H9 (cell line): ENCODE data around the gene XIAP. TPM values are rescaled to one million over a fixed set of nuclear protein-coding genes. Genes with fewer than 3 reads are reported as not detected.
A peak's percentile ranks its signal among the peaks of the same experiment; 100 is the strongest.

Source experiments
- DNase-seq: peaks from one replicate; pipeline ENCODE4 v3.0.0-alpha.2; 2017
- H2AFZ ChIP-seq: one replicate; pipeline ENCODE4 v1.6.1; 2013; ENCODE audit warnings: mild to moderate bottlenecking, low read length, control low read depth, moderate library complexity
- H2AK5ac ChIP-seq: 2 replicates; pipeline ENCODE4 v1.6.1; 2013; ENCODE audit warnings: low read length, control low read depth, mixed read lengths; ENCODE audit not compliant: insufficient read length
- H2BK120ac ChIP-seq: one replicate; pipeline ENCODE4 v1.6.1; 2013; ENCODE audit warnings: low read depth, mild to moderate bottlenecking, low read length, control low read depth, inconsistent platforms; ENCODE audit not compliant: poor library complexity, severe bottlenecking
- H2BK12ac ChIP-seq: 2 replicates; pipeline ENCODE4 v1.6.1; 2013; ENCODE audit warnings: low read length, control low read depth, mixed read lengths, low read depth; ENCODE audit not compliant: insufficient read length
- H2BK15ac ChIP-seq: 2 replicates; pipeline ENCODE4 v1.6.1; 2013; ENCODE audit warnings: low read depth, low read length, control low read depth
- H2BK20ac ChIP-seq: one replicate; pipeline ENCODE4 v1.6.1; 2013; ENCODE audit warnings: low read depth, mild to moderate bottlenecking, low read length, control low read depth, inconsistent platforms; ENCODE audit not compliant: poor library complexity, severe bottlenecking
- H2BK5ac ChIP-seq: 2 replicates; pipeline ENCODE4 v1.6.1; 2013; ENCODE audit warnings: low read length, control low read depth, mixed read lengths; ENCODE audit not compliant: insufficient read length
- H3K14ac ChIP-seq: 2 replicates; pipeline ENCODE4 v1.6.1; 2013; ENCODE audit warnings: low read length, control low read depth; ENCODE audit not compliant: insufficient read depth
- H3K18ac ChIP-seq: 2 replicates; pipeline ENCODE4 v1.6.1; 2013; ENCODE audit warnings: low read depth, mild to moderate bottlenecking, mixed read lengths, low read length, control low read depth; ENCODE audit not compliant: insufficient read length
- H3K23ac ChIP-seq: 2 replicates; pipeline ENCODE4 v1.6.1; 2013; ENCODE audit warnings: low read length, control low read depth, mixed read lengths, low read depth; ENCODE audit not compliant: insufficient read length
- H3K23me2 ChIP-seq: 2 replicates; pipeline ENCODE4 v1.6.1; 2013; ENCODE audit warnings: low read depth, mild to moderate bottlenecking, mixed read lengths, low read length, control low read depth; ENCODE audit not compliant: insufficient read length, poor library complexity, severe bottlenecking
- H3K27ac ChIP-seq: 2 replicates; pipeline ENCODE4 v1.5.1; 2013; ENCODE audit warnings: low read length, control low read depth, mixed read lengths, low read depth; ENCODE audit not compliant: insufficient read length
- H3K27me3 ChIP-seq: 2 replicates; pipeline ENCODE4 v1.6.1; 2013; ENCODE audit warnings: low read length, control low read depth, inconsistent platforms; ENCODE audit not compliant: insufficient read depth
- H3K4ac ChIP-seq: 2 replicates; pipeline ENCODE4 v1.6.1; 2013; ENCODE audit warnings: low read depth, mild to moderate bottlenecking, control low read depth, inconsistent platforms, low read length, moderate library complexity
- H3K4me1 ChIP-seq: 2 replicates; pipeline ENCODE4 v1.6.1; 2013; ENCODE audit warnings: low read length, control low read depth, inconsistent platforms; ENCODE audit not compliant: insufficient read depth
- H3K4me2 ChIP-seq: 2 replicates; pipeline ENCODE4 v1.6.1; 2013; ENCODE audit warnings: low read length, control low read depth, mixed read lengths; ENCODE audit not compliant: insufficient read length, insufficient read depth
- H3K56ac ChIP-seq: 2 replicates; pipeline ENCODE4 v1.6.1; 2013; ENCODE audit warnings: low read depth, mild to moderate bottlenecking, mixed read lengths, low read length, control low read depth; ENCODE audit not compliant: insufficient read length
- H3K79me1 ChIP-seq: 2 replicates; pipeline ENCODE4 v1.6.1; 2013; ENCODE audit warnings: low read depth, mild to moderate bottlenecking, moderate library complexity, low read length, control low read depth, inconsistent platforms; ENCODE audit not compliant: insufficient read depth, poor library complexity, severe bottlenecking
- H3K79me2 ChIP-seq: 2 replicates; pipeline ENCODE4 v1.6.1; 2013; ENCODE audit warnings: low read length, control low read depth, inconsistent platforms; ENCODE audit not compliant: insufficient read depth
- H3K9ac ChIP-seq: 2 replicates; pipeline ENCODE4 v1.6.1; 2013; ENCODE audit warnings: low read length, control low read depth, mixed read lengths; ENCODE audit not compliant: insufficient read length; ENCODE audit errors: extremely low read depth
- H3K9me3 ChIP-seq: one replicate; pipeline ENCODE4 v1.6.1; 2013; ENCODE audit warnings: low read depth, low read length, inconsistent platforms; ENCODE audit not compliant: control insufficient read depth
- H3T11ph ChIP-seq: one replicate; pipeline ENCODE4 v1.6.1; 2013; ENCODE audit warnings: mild to moderate bottlenecking, low read length, control low read depth, inconsistent platforms
- H4K20me1 ChIP-seq: one replicate; pipeline ENCODE4 v1.6.1; 2013; ENCODE audit not compliant: control insufficient read depth, insufficient read length, insufficient read depth
- H4K5ac ChIP-seq: 2 replicates; pipeline ENCODE4 v1.6.1; 2013; ENCODE audit warnings: low read depth, mild to moderate bottlenecking, mixed read lengths, low read length, control low read depth; ENCODE audit not compliant: insufficient read length
- H4K8ac ChIP-seq: replicated peaks from 2 replicates; pipeline ENCODE4 v1.6.1; 2013; ENCODE audit warnings: low read length, control low read depth, mixed read lengths, low read depth; ENCODE audit not compliant: insufficient read length
- H4K91ac ChIP-seq: 2 replicates; pipeline ENCODE4 v1.6.1; 2013; ENCODE audit warnings: low read depth, mild to moderate bottlenecking, moderate library complexity, mixed read lengths, low read length, control low read depth; ENCODE audit not compliant: insufficient read length
- H3K27ac Mint-ChIP-seq, 3 experiments: 2 replicates in 2 of 3; 3 replicates in 1 of 3; pipeline ENCODE4 v1.8.0; 2020 to 2021; ENCODE audit warnings: mixed read lengths in 3 of 3, mild to moderate bottlenecking in 1 of 3, moderate library complexity in 1 of 3
- H3K27me3 Mint-ChIP-seq: 2 replicates; pipeline ENCODE4 v1.8.0; 2021; ENCODE audit warnings: low read depth, mild to moderate bottlenecking, moderate library complexity, mixed read lengths
- H3K36me3 Mint-ChIP-seq, 3 experiments: 2 replicates in 2 of 3; 3 replicates in 1 of 3; pipeline ENCODE4 v1.8.0; 2020 to 2021; ENCODE audit warnings: low read depth in 3 of 3, mixed read lengths in 3 of 3; ENCODE audit not compliant: insufficient read depth in 1 of 3
- H3K4me1 Mint-ChIP-seq, 2 experiments: 2 replicates each; pipeline ENCODE4 v1.8.0; 2020; ENCODE audit warnings: mixed read lengths in 2 of 2
- H3K4me3 Mint-ChIP-seq, 2 experiments: 2 replicates in 1 of 2; 3 replicates in 1 of 2; pipeline ENCODE4 v1.8.0; 2020 to 2021; ENCODE audit warnings: mild to moderate bottlenecking in 2 of 2, mixed read lengths in 2 of 2, moderate library complexity in 1 of 2
- H3K9me3 Mint-ChIP-seq, 2 experiments: 2 replicates in 1 of 2; 3 replicates in 1 of 2; pipeline ENCODE4 v1.8.0; 2020; ENCODE audit warnings: mild to moderate bottlenecking in 2 of 2, mixed read lengths in 2 of 2, moderate library complexity in 1 of 2
- CTCF ChIP-seq: fragments of 200-600 bp; sonication (generic); conservative IDR thresholded peaks from 3 replicates; pipeline ENCODE4 v1.8.0; 2021; ENCODE audit warnings: antibody characterized with exemption, mild to moderate bottlenecking
- WGBS: extraction: QIAGEN DNeasy Blood & Tissue Kit; methylation state at CpG from one replicate; pipeline ENCODE4 v1.1.7; 2013; ENCODE audit warnings: missing lambda C conversion rate, low lambda C conversion rate, mixed read lengths; ENCODE audit not compliant: insufficient read length; ENCODE audit errors: extremely low coverage; 5-methylcytosine and 5-hydroxymethylcytosine counted together
- total RNA-seq: library from RNA; stranded (reverse); gene quantifications from 2 replicates; pipeline ENCODE4 v1.2.1, GENCODE V29; 2021

The XIAP gene
- total RNA-seq, 1 experiment from 2014 or later = 40.5 TPM

GRCh38 chrX:123961268-123962005 is 101.6 kb downstream of the XIAP start, which contains the start of gene STAG2:
Gene STAG2 (plus strand): TSS chrX:123961706. CDS start chrX:124022628, 60,922 bp downstream.
- Histone ChIP-seq H3K14ac (peak within 1 kb of the TSS; percentile 99), H4K91ac (peak within 1 kb of the TSS; percentile 99), H3K9ac (peak within 1 kb of the TSS; percentile 97), H2BK5ac (peak within 1 kb of the TSS; percentile 90), H3K9me3 (peaks cover 4% of the 10 kb centered on the region), H2BK15ac (no peak within 1 kb of the TSS), H4K8ac (peak within 1 kb of the TSS; percentile 40), H2BK20ac (no peak within 1 kb of the TSS), H2AFZ (no peak within 1 kb of the TSS), H4K20me1 (no peaks in the 10 kb centered on the region), H3K4me1 (no peaks in the 10 kb centered on the region), H4K5ac (peak within 1 kb of the TSS; percentile 93), H3K79me2 (peaks cover 20% of the 10 kb centered on the region; the same call in 1 of the 2 replicates), H3K4ac (peak within 1 kb of the TSS; percentile 84; the same call in 1 of the 2 replicates), H3K27me3 (no peaks in the 10 kb centered on the region), H3K18ac (peak within 1 kb of the TSS; percentile 100), H2AK5ac (no peak within 1 kb of the TSS), H3K23ac (no peak within 1 kb of the TSS), H3K27ac (peak within 1 kb of the TSS; percentile 99), H3K79me1 (no peaks in the 10 kb centered on the region), H2BK120ac (peak within 1 kb of the TSS; percentile 99), H3K56ac (peak within 1 kb of the TSS; percentile 94), H3T11ph (peak within 1 kb of the TSS; percentile 92), H2BK12ac (peak within 1 kb of the TSS; percentile 96), H3K4me2 (peak within 1 kb of the TSS; percentile 89), H3K23me2 (peaks cover 6% of the 10 kb centered on the region)
- DNase-seq = peak; percentile 80
- Mint-ChIP-seq H3K36me3 (peaks cover 10 to 14% (median 11%) of the 10 kb centered on the region in 3 experiments), H3K4me3 (peak within 1 kb of the TSS; percentile 89 to 96), H3K4me1 (peaks cover 14 to 18% of the 10 kb centered on the region in 2 experiments), H3K27ac (peak within 1 kb of the TSS; percentile 99 to 100 (median 100)), H3K27me3 (peaks cover 1% of the 10 kb centered on the region; the same call in 1 of the 2 replicates), H3K9me3 (peaks cover 25 to 74% of the 10 kb centered on the region in 2 experiments)
- no peak for TF ChIP-seq CTCF
- WGBS = no CpG with 5 or more reads among the region's 38 CpGs
